HG02870 (cell line): ENCODE measurements around the gene ARHGEF5.
"Not testable (repeated sequence)": the region's sequence is repeated elsewhere in the genome, so short reads cannot be mapped to it uniquely, and the experiment has no call there.

Source experiments
- ATAC-seq: cut with Tn5 transposase; IDR thresholded peaks from one replicate; pipeline ENCODE4 v1.9.1; 2021; ENCODE audit warnings: mild to moderate bottlenecking, moderate library complexity; ENCODE audit not compliant: unreplicated experiment

ARHGEF5 gene

DNA sequence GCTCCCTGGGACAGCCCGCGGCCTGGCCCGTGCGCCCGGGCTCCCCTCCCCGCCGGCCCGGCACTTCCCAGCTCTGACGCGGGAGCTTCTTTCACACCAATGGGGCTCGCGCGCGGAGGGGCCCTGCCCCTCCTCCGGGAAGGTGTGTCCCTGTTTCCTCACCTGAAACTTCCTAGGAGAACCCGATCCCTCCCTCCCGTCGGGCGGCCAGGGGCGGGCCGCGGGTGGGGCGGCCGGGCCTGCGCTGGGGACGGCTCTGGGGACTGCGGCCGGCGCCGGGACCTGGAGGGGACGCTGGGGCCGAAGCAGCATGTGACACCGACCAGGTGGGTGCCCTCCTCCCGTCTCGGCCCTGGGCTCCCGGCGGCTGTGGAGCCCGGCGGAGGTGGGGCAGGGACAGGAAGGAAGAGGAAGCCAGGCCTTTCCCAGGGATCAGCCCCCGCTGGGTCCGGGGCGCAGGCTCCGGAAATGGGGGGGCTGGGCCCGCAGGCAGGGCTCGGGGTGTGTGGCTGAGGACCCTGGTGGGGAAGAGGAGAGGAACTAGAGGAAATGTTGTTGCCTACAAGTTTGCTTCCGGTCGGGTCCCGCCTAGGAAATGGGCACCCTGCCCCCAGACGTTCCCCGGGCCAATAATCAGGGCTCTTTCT lies at the start of gene ARHGEF5:
Gene ARHGEF5 (plus strand): TSS at position 227 of the 647 bp plus-strand sequence. CDS start 7,268 bp downstream, outside the sequence.
- peak; percentile 72 for ATAC-seq

GRCh38 chr7:144309702-144310101 lies 45.5 kb upstream of the ARHGEF5 start:
- not testable (repeated sequence) for ATAC-seq

GRCh38 chr7:144311218-144311617 lies 44.0 kb upstream of the ARHGEF5 start:
- not testable (repeated sequence) for ATAC-seq

- not testable (repeated sequence) for ATAC-seq
Measured at GRCh38 chr7:144311872-144312469, 43.2 kb upstream of the ARHGEF5 start, which contains the start of gene OR2A1. Gene OR2A1, plus strand, starts transcription at chr7:144312419. Its CDS starts 5,706 bp downstream, at chr7:144318125.

- ATAC-seq: not testable (repeated sequence)
Measured at GRCh38 chr7:144317537-144317936, 37.7 kb upstream of the ARHGEF5 start.

- not testable (repeated sequence) for ATAC-seq
Measured at GRCh38 chr7:144319547-144319946, 35.7 kb upstream of the ARHGEF5 start.

DNA sequence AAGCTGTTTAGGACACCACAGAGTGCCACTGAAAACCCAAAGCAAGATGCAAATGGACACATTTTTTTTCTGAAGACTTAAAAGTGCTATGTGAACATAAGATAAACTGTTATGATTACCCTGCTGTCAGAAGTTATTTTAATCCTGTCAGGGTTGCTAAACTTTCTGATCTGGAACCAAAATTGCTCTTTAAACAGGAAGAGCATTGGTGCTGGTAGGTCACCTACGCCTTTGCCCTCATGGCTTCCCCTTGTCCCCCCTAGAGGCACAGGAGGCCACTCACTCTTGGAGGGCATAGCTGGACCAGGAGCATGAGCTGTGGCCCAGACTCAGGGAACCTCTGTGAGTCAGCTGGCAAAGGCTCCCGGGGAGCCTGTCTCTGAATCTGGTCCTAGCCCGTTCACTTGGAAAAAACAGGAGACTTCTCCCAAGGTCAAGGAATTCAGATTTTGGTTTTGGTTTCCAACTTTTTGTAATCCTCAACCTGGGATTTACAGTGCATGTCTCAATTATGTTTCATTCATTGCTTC lies 33.5 kb upstream of the ARHGEF5 start:
- not testable (repeated sequence) for ATAC-seq

DNA sequence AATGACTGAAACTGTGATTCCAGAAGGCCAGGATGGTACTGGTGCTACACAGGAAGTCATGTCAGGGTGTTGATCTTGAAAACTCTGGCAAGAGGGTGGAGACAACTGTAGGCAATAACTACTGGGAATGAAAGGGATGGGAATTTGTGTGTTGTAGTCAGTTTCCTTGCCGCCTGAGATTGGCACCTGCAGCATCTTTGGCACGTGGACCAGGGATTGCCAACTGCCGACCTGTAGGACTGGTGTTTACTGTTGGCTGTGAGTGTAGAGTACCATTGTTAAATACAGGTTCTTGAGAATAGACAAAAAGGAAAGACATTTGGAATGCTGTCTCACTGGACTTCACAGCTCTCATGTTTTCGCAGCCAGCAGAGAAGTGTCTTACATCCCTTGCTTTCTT lies 31.8 kb upstream of the ARHGEF5 start:
- ATAC-seq: not testable (repeated sequence)

GRCh38 chr7:144325868-144326267 lies 29.3 kb upstream of the ARHGEF5 start:
- not testable (repeated sequence) for ATAC-seq

DNA sequence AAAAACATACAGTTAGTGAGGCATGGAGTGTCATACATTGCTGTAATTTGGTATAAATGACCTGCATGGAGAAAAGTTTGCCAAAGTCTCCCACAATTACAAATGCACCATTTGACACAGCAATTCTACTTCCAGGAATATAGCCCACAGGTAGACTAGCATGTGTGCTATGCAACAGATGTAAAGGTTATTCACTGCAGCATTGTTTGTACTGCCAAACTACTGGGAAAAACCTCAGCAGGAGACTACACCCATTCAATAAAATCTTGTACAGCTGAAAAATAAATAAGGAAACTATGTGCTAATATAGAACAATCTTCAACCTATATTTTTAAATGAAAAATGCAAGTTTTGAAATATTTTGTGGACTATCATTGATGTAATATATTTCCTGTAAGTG lies 25.2 kb upstream of the ARHGEF5 start:
- ATAC-seq: not testable (repeated sequence)

DNA sequence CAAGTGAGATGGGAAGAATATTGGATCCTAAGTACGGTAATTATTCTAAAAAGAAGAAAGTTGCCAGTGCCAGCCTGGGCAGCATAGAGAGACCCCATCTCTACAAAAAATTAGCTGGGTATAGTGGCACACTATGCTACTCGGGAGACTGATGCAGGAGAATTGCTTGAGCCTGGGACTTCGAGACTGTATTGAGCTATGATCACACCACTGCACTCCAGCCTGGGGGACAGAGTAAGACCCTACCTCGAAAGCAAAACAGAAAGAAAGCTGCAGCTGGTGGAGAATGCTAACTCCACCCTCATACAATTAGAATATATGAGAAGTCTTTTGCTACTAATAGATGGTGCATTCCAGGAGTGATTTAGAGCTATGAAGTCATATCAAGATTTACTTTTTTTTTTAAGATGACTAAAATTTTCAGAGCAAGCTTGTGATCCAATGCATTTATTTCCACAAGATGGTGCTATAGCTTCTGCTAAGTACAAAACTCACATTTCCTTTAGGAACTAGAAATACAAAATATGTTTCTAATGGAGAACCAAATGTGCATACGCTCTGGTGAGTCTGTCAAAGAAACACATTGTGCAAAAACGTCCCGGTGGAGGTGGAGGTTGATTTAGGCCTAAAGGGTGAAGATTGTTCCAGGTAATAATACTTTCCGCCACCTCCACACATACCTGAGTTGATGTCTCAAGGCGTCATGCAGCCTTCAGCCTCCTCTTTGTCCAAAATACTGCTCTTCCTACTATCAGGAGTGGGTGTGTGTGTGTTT lies 23.8 kb upstream of the ARHGEF5 start:
- ATAC-seq: not testable (repeated sequence)

- ATAC-seq: not testable (repeated sequence)
Measured at GRCh38 chr7:144331996-144332288, 23.3 kb upstream of the ARHGEF5 start.

DNA sequence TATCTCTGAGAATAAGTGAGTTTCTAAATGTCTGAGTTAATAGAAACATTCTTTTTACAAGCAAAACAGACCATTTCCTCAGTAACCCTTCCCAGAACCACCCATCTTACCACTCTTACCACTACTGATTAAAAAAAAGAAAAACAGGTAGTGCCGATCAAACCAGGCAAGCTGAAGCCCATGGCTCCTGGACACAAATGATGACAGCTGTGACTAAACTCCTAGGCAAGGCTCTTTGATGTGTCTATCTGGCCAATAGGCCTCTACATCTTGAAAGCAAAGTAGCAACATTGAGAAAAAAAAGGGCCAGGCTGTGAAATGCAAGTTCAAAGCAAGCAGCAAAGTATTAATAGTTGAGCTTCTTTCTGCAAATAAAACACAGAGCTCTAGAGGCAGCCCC lies 6.6 kb upstream of the ARHGEF5 start:
- peak; percentile 43 for ATAC-seq

- ATAC-seq: not testable (repeated sequence)
Measured at GRCh38 chr7:144351667-144352066, 3.5 kb upstream of the ARHGEF5 start.

GRCh38 chr7:144356185-144356584 lies 983 bp downstream of the ARHGEF5 start:
- not testable (repeated sequence) for ATAC-seq

GRCh38 chr7:144356860-144357259 lies 1.7 kb downstream of the ARHGEF5 start:
- ATAC-seq: not testable (repeated sequence)

- not testable (repeated sequence) for ATAC-seq
Measured at GRCh38 chr7:144362061-144362460, 6.9 kb downstream of the ARHGEF5 start.

DNA sequence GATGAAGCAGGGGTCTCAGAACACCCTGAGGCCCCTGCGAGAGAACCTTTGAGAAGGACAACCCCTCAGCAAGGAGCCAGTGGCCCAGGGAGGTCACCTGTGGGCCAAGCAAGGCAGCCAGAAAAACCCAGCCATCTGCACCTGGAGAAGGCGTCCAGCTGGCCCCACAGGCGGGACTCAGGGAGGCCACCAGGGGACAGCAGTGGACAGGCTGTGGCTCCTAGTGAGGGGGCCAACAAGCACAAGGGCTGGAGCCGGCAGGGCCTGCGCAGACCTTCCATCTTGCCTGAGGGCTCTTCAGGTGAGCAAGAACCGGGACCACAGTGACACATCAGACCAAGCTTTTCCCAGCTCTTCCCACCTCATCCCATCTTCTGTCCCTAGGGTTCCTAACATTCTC lies 10.3 kb downstream of the ARHGEF5 start:
- ATAC-seq: not testable (repeated sequence)

- ATAC-seq: not testable (repeated sequence)
Measured at GRCh38 chr7:144367250-144367649, 12.0 kb downstream of the ARHGEF5 start.

GRCh38 chr7:144369221-144369620 lies 14.0 kb downstream of the ARHGEF5 start:
- ATAC-seq: not testable (repeated sequence)

DNA sequence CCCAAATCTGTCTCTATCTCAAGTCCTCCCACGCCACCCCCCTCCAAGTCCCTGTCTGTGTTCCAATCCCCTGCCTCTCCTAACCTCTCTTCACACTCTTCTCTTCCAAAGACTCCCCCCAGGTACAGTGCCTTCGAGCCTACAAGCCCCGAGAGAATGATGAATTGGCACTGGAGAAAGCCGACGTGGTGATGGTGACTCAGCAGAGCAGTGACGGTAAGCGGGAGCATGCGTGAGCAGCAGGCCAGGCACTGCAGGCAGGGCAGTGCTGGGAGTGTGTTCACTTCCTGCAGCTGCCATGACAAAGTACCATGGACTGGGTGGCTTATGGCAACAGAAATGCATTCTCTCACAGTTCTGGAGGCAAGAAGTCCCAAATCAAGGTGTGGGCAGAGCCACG lies 23.4 kb downstream of the ARHGEF5 start:
- ATAC-seq: no peak
